Forelimb muscle (tissue), 1 donor: ENCODE measurements around the gene PDE6B. TPM values are rescaled to one million over a fixed set of nuclear protein-coding genes. Genes with fewer than 3 reads are reported as not detected.
"Not testable (repeated sequence)": the region's sequence is repeated elsewhere in the genome, so short reads cannot be mapped to it uniquely, and the experiment has no call there.

ENCODE experiments used
- DNase-seq: peaks from one replicate; pipeline ENCODE4 v3.0.0-alpha.2; 2013; ENCODE audit warnings: low read depth
- polyA plus RNA-seq: library from polyadenylated mRNA; unstranded; fragments of 120-200 nt; gene quantifications from one replicate; pipeline ENCODE4 v1.2.1, GENCODE V29; 2013; ENCODE audit not compliant: insufficient read length

PDE6B gene
- polyA plus RNA-seq, 1 donor = 16.1 TPM

- DNase-seq = no peak
Measured at GRCh38 chr4:683247-683897, 58.0 kb downstream of the PDE6B start.

GRCh38 chr4:683982-684622 lies 58.7 kb downstream of the PDE6B start:
- no peak for DNase-seq

GRCh38 chr4:684623-685327 lies 59.4 kb downstream of the PDE6B start:
- no peak for DNase-seq

- DNase-seq = no peak
Measured at GRCh38 chr4:685679-686412, 60.5 kb downstream of the PDE6B start.

GRCh38 chr4:686413-687040 lies 61.2 kb downstream of the PDE6B start:
- DNase-seq = no peak

GRCh38 chr4:687048-687970 lies 61.9 kb downstream of the PDE6B start:
- no peak for DNase-seq

GRCh38 chr4:687971-688853 lies 62.8 kb downstream of the PDE6B start:
- no peak for DNase-seq

- no peak for DNase-seq
Measured at GRCh38 chr4:688854-689681, 63.7 kb downstream of the PDE6B start, which contains the start of gene SLC49A3. Gene SLC49A3, minus strand, starts transcription at chr4:689151. Its CDS starts 24 bp downstream, at chr4:689127.

GRCh38 chr4:689723-690122 lies 64.3 kb downstream of the PDE6B start:
- no peak for DNase-seq

- no peak for DNase-seq
Measured at GRCh38 chr4:692771-693554, 67.6 kb downstream of the PDE6B start.

- not testable (repeated sequence) for DNase-seq
Measured at GRCh38 chr4:694341-694940, 69.1 kb downstream of the PDE6B start.

- no peak for DNase-seq
Measured at GRCh38 chr4:699816-700580, 74.6 kb downstream of the PDE6B start.

GRCh38 chr4:700587-701264 lies 75.4 kb downstream of the PDE6B start:
- DNase-seq = no peak

- no peak for DNase-seq
Measured at GRCh38 chr4:702618-703048, 77.3 kb downstream of the PDE6B start.

GRCh38 chr4:703336-704197 lies 78.2 kb downstream of the PDE6B start:
- no peak for DNase-seq
